Left ventricle myocardium inferior (tissue), 1 donor: ENCODE measurements around the gene SERPINB8. TPM values are rescaled to one million over a fixed set of nuclear protein-coding genes. Genes with fewer than 3 reads are reported as not detected.
"Not testable (repeated sequence)": the region's sequence is repeated elsewhere in the genome, so short reads cannot be mapped to it uniquely, and the experiment has no call there.

Experiments used
- DNase-seq: peaks from one replicate; pipeline ENCODE4 v3.0.0-alpha.2; 2020
- H3K27ac ChIP-seq: fragments of 200-600 bp; replicated peaks from 2 replicates; pipeline ENCODE4 v1.8.0; 2021
- H3K27me3 ChIP-seq: fragments of 200-600 bp; 2 replicates; pipeline ENCODE4 v1.8.0; 2021; ENCODE audit warnings: low read depth
- H3K36me3 ChIP-seq: fragments of 200-600 bp; 2 replicates; pipeline ENCODE4 v1.8.0; 2021
- H3K4me1 ChIP-seq: fragments of 200-600 bp; 2 replicates; pipeline ENCODE4 v1.8.0; 2021
- H3K4me3 ChIP-seq: fragments of 200-600 bp; 2 replicates; pipeline ENCODE4 v1.8.0; 2021; ENCODE audit warnings: mild to moderate bottlenecking, moderate library complexity
- H3K9me3 ChIP-seq: fragments of 200-600 bp; replicated peaks from 2 replicates; pipeline ENCODE4 v1.8.0; 2021
- CTCF ChIP-seq: fragments of 200-600 bp; IDR thresholded peaks from 2 replicates; pipeline ENCODE4 v1.8.0; 2021; ENCODE audit warnings: antibody characterized with exemption, mild to moderate bottlenecking, borderline replicate concordance
- intact Hi-C: fragments of 100-400 bp; cut with micrococcal nuclease; formaldehyde crosslinking; loops from one replicate; pipeline ENCODE4 v1.11.0; 2022
- long read RNA-seq: library from polyadenylated mRNA; unstranded; transcript quantifications from one replicate; pipeline ENCODE4 v2.0.0, GENCODE V29; 2021
- total RNA-seq: library from RNA; stranded (reverse); fragmentation: NEBNext Ultra II Directional; extraction: Animal tissue kit (Norgen Biotek cat#: 25700); gene quantifications from one replicate; pipeline ENCODE4 v1.2.1, GENCODE V29; 2021
- donor health status: DM: no; HTN: yes; CAD: no; lungs with severe emphysema.

Gene SERPINB8
- total RNA-seq, result 2.3 TPM
- long read RNA-seq, partial matches to known transcripts, result 2 of 3 reads
- long read RNA-seq, other reads (novel, unspliced or antisense), result 0 of 3 reads

GRCh38 chr18:63969942-63970808 is at the start of gene SERPINB8:
Gene SERPINB8, plus strand, starts transcription at chr18:63970081. Its CDS starts 8,228 bp downstream, at chr18:63978309.
- Histone ChIP-seq H3K36me3 (no peaks in the 10 kb centered on the region), H3K27ac (peak within 1 kb of the TSS; percentile 95), H3K9me3 (no peaks in the 10 kb centered on the region), H3K4me1 (peaks cover 19% of the 10 kb centered on the region), H3K27me3 (no peaks in the 10 kb centered on the region), H3K4me3 (peak within 1 kb of the TSS; percentile 90)
- peak; percentile 93 for DNase-seq
- no peak for TF ChIP-seq CTCF
- intact Hi-C loops, result no loop called here

- Histone ChIP-seq H3K4me3 (no peak overlapping the region), H3K9me3 (no peaks in the 10 kb centered on the region), H3K27ac (no peak overlapping the region), H3K36me3 (no peaks in the 10 kb centered on the region), H3K4me1 (no peaks in the 10 kb centered on the region), H3K27me3 (peaks cover 10% of the 10 kb centered on the region)
- no peak for DNase-seq
- no peak for TF ChIP-seq CTCF
- intact Hi-C loops, result no loop called here
Measured at GRCh38 chr18:63922049-63922448, 47.8 kb upstream of the SERPINB8 start.

- intact Hi-C loops, result no loop called here
- Histone ChIP-seq H3K27me3 (peaks cover 4% of the 10 kb centered on the region), H3K36me3 (no peaks in the 10 kb centered on the region), H3K4me1 (no peaks in the 10 kb centered on the region), H3K4me3 (no peak overlapping the region), H3K27ac (no peak overlapping the region), H3K9me3 (no peaks in the 10 kb centered on the region)
- DNase-seq, result no peak
- no peak for TF ChIP-seq CTCF
Measured at GRCh38 chr18:63924551-63924950, 45.3 kb upstream of the SERPINB8 start.

- TF ChIP-seq CTCF, result no peak
- Histone ChIP-seq H3K27ac (no peak overlapping the region), H3K4me1 (no peaks in the 10 kb centered on the region), H3K36me3 (no peaks in the 10 kb centered on the region), H3K4me3 (no peak overlapping the region), H3K9me3 (no peaks in the 10 kb centered on the region), H3K27me3 (peaks cover 8% of the 10 kb centered on the region)
- intact Hi-C loops, result no loop called here
- no peak for DNase-seq
Measured at GRCh38 chr18:63928331-63928730, 41.5 kb upstream of the SERPINB8 start.

GRCh38 chr18:63929369-63929768 is 40.5 kb upstream of the SERPINB8 start:
- H3K27me3 ChIP-seq, DNase-seq, H3K36me3 ChIP-seq, H3K27ac ChIP-seq, H3K4me3 ChIP-seq, intact Hi-C loops, H3K4me1 ChIP-seq, H3K9me3 ChIP-seq: not testable (repeated sequence)

- H3K4me1 ChIP-seq, result peaks cover under 1% of the 10 kb centered on the region
- no peak for TF ChIP-seq CTCF
- no peaks in the 10 kb centered on the region for H3K9me3 ChIP-seq
- no peak for DNase-seq
- no peak overlapping the region for H3K27ac ChIP-seq
- intact Hi-C loops, result loop anchor here (10.0 kb wide), 1 partner anchor 106 kb away; no protein-coding TSS in a partner anchor
- no peaks in the 10 kb centered on the region for H3K36me3 ChIP-seq
- H3K4me3 ChIP-seq, result no peak overlapping the region
- peaks cover 16% of the 10 kb centered on the region for H3K27me3 ChIP-seq
Measured at GRCh38 chr18:63930773-63931354, 39.0 kb upstream of the SERPINB8 start.
